EH (cell line): ENCODE results near the gene COL4A2.
A peak's percentile ranks its signal among the peaks of the same experiment; 100 is the strongest.

Experiments used
- DNase-seq: peaks from one replicate; pipeline ENCODE4 v3.0.0-alpha.2; 2015; ENCODE audit warnings: low read depth

COL4A2 gene

GRCh38 chr13:110419381-110419791 is 112.3 kb downstream of the COL4A2 start:
- no peak for DNase-seq

- no peak for DNase-seq
Observed at GRCh38 chr13:110419946-110420345, 112.9 kb downstream of the COL4A2 start.

GRCh38 chr13:110420626-110421025 is 113.5 kb downstream of the COL4A2 start:
- no peak for DNase-seq

- DNase-seq = peak; percentile 51
Observed at GRCh38 chr13:110421061-110421460, 114.0 kb downstream of the COL4A2 start.

- DNase-seq = peak; percentile 58
Observed at GRCh38 chr13:110421696-110422385, 114.8 kb downstream of the COL4A2 start.

GRCh38 chr13:110422913-110423688 is 116.0 kb downstream of the COL4A2 start:
- peak; percentile 46 for DNase-seq

GRCh38 chr13:110423689-110424302 is 116.7 kb downstream of the COL4A2 start:
- no peak for DNase-seq

GRCh38 chr13:110424569-110425443 is 117.7 kb downstream of the COL4A2 start:
- no peak for DNase-seq

GRCh38 chr13:110425444-110425780 is 118.3 kb downstream of the COL4A2 start:
- peak; percentile 93 for DNase-seq

- DNase-seq = no peak
Observed at GRCh38 chr13:110426735-110427134, 119.7 kb downstream of the COL4A2 start.

GRCh38 chr13:110428313-110428712 is 121.2 kb downstream of the COL4A2 start:
- no peak for DNase-seq

GRCh38 chr13:110430391-110431336 is 123.6 kb downstream of the COL4A2 start:
- DNase-seq = no peak

- no peak for DNase-seq
Observed at GRCh38 chr13:110431425-110432294, 124.6 kb downstream of the COL4A2 start.

GRCh38 chr13:110432522-110432921 is 125.4 kb downstream of the COL4A2 start:
- no peak for DNase-seq

GRCh38 chr13:110433014-110433413 is 125.9 kb downstream of the COL4A2 start:
- DNase-seq = no peak

- DNase-seq = no peak
Observed at GRCh38 chr13:110434629-110435028, 127.5 kb downstream of the COL4A2 start.

- DNase-seq = no peak
Observed at GRCh38 chr13:110435331-110435730, 128.2 kb downstream of the COL4A2 start.

GRCh38 chr13:110436276-110436675 is 129.2 kb downstream of the COL4A2 start:
- peak; percentile 41 for DNase-seq

GRCh38 chr13:110436786-110437370 is 129.8 kb downstream of the COL4A2 start:
- DNase-seq = no peak

- no peak for DNase-seq
Observed at GRCh38 chr13:110438211-110438610, 131.1 kb downstream of the COL4A2 start.
